Measurements from ENCODE around the gene IL4R.
"Not testable (repeated sequence)": the region's sequence is repeated elsewhere in the genome, so short reads cannot be mapped to it uniquely, and the experiment has no call there.

Gene IL4R

GRCh38 chr16:27329376-27330079 lies 15.8 kb downstream of the IL4R start:
- not testable (repeated sequence) for DNase-seq (ENCODE audit: low read depth)

GRCh38 chr16:27330542-27330941 lies 16.8 kb downstream of the IL4R start:
- DNase-seq (ENCODE audit: low read depth): no peak

GRCh38 chr16:27332105-27332504 lies 18.3 kb downstream of the IL4R start:
- no peak for DNase-seq (ENCODE audit: low read depth)

- DNase-seq (ENCODE audit: low read depth): no peak
Observed at GRCh38 chr16:27333104-27333503, 19.3 kb downstream of the IL4R start.

GRCh38 chr16:27333549-27333948 lies 19.8 kb downstream of the IL4R start:
- no peak for DNase-seq (ENCODE audit: low read depth)

- DNase-seq (ENCODE audit: low read depth): no peak
Observed at GRCh38 chr16:27334192-27334764, 20.5 kb downstream of the IL4R start.

GRCh38 chr16:27334838-27335237 lies 21.1 kb downstream of the IL4R start:
- no peak for DNase-seq (ENCODE audit: low read depth)

- no peak for DNase-seq (ENCODE audit: low read depth)
Observed at GRCh38 chr16:27335349-27336053, 21.7 kb downstream of the IL4R start.

- no peak for DNase-seq (ENCODE audit: low read depth)
Observed at GRCh38 chr16:27337024-27337423, 23.2 kb downstream of the IL4R start.

- DNase-seq (ENCODE audit: low read depth): no peak
Observed at GRCh38 chr16:27339180-27339579, 25.4 kb downstream of the IL4R start.

GRCh38 chr16:27340654-27341053 lies 26.9 kb downstream of the IL4R start:
- no peak for DNase-seq (ENCODE audit: low read depth)

GRCh38 chr16:27341549-27341948 lies 27.8 kb downstream of the IL4R start:
- DNase-seq (ENCODE audit: low read depth): no peak

- DNase-seq (ENCODE audit: low read depth): no peak
Observed at GRCh38 chr16:27341971-27342370, 28.2 kb downstream of the IL4R start.

GRCh38 chr16:27344721-27345120 lies 30.9 kb downstream of the IL4R start:
- no peak for DNase-seq (ENCODE audit: low read depth)

- DNase-seq (ENCODE audit: low read depth): no peak
Observed at GRCh38 chr16:27345201-27345600, 31.4 kb downstream of the IL4R start.

- DNase-seq (ENCODE audit: low read depth): no peak
Observed at GRCh38 chr16:27346819-27347218, 33.0 kb downstream of the IL4R start.

- no peak for DNase-seq (ENCODE audit: low read depth)
Observed at GRCh38 chr16:27347930-27348685, 34.3 kb downstream of the IL4R start.

- no peak for DNase-seq (ENCODE audit: low read depth)
Observed at GRCh38 chr16:27349276-27349675, 35.5 kb downstream of the IL4R start.

- DNase-seq (ENCODE audit: low read depth): no peak
Observed at GRCh38 chr16:27350006-27350405, 36.2 kb downstream of the IL4R start.

GRCh38 chr16:27351989-27352388 lies 38.2 kb downstream of the IL4R start:
- no peak for DNase-seq (ENCODE audit: low read depth)

- no peak for DNase-seq (ENCODE audit: low read depth)
Observed at GRCh38 chr16:27353853-27354252, 40.1 kb downstream of the IL4R start.

- DNase-seq (ENCODE audit: low read depth): no peak
Observed at GRCh38 chr16:27355610-27356009, 41.8 kb downstream of the IL4R start.

- DNase-seq (ENCODE audit: low read depth): no peak
Observed at GRCh38 chr16:27356794-27357193, 43.0 kb downstream of the IL4R start.
